Neural crest cell (in vitro differentiated cells): Measurements from ENCODE around the gene ARHGAP45. TPM values are rescaled to one million over a fixed set of nuclear protein-coding genes. Genes with fewer than 3 reads are reported as not detected.
A peak's percentile ranks its signal among the peaks of the same experiment; 100 is the strongest.

Source experiments
- DNase-seq: peaks from one replicate; pipeline ENCODE4 v3.0.0; 2021; ENCODE audit warnings: low read depth, mixed read lengths, low spot score
- H3K27ac Mint-ChIP-seq: one replicate; pipeline ENCODE4 v1.8.0; 2021; ENCODE audit warnings: mild to moderate bottlenecking, mixed read lengths; ENCODE audit not compliant: unreplicated experiment
- H3K27me3 Mint-ChIP-seq: 2 replicates; pipeline ENCODE4 v1.8.0; 2021; ENCODE audit warnings: low read depth, mild to moderate bottlenecking, mixed read lengths
- H3K36me3 Mint-ChIP-seq: 2 replicates; pipeline ENCODE4 v1.8.0; 2021; ENCODE audit warnings: low read depth, mild to moderate bottlenecking, mixed read lengths
- H3K4me1 Mint-ChIP-seq: 2 replicates; pipeline ENCODE4 v1.8.0; 2021; ENCODE audit warnings: mixed read lengths
- H3K4me3 Mint-ChIP-seq: one replicate; pipeline ENCODE4 v1.8.0; 2021; ENCODE audit warnings: mild to moderate bottlenecking, mixed read lengths
- H3K9me3 Mint-ChIP-seq: 2 replicates; pipeline ENCODE4 v1.8.0; 2021; ENCODE audit warnings: mixed read lengths
- CTCF ChIP-seq: fragments of 200-600 bp; sonication (generic); conservative IDR thresholded peaks from 2 replicates; pipeline ENCODE4 v1.5.0; 2021; ENCODE audit warnings: antibody characterized with exemption, mild to moderate bottlenecking
- total RNA-seq: library from RNA; stranded (reverse); gene quantifications from 2 replicates; pipeline ENCODE4 v1.2.1, GENCODE V29; 2021

ARHGAP45 gene
- total RNA-seq, 1 donor from 2014 or later = 1.6 TPM

- no peak for DNase-seq
These were observed 40.0 kb upstream of the ARHGAP45 start for GRCh38 chr19:1026783-1027649.

GRCh38 chr19:1027650-1028061 lies 39.3 kb upstream of the ARHGAP45 start:
- no peak for DNase-seq
- no peaks in the 10 kb centered on the region for H3K9me3 Mint-ChIP-seq
- TF ChIP-seq CTCF = no peak
- H3K4me3 Mint-ChIP-seq = peak overlapping the region; percentile 72
- peak overlapping the region; percentile 35 for H3K27ac Mint-ChIP-seq
- no peaks in the 10 kb centered on the region for H3K27me3 Mint-ChIP-seq
- H3K36me3 Mint-ChIP-seq = peaks cover 4% of the 10 kb centered on the region
- H3K4me1 Mint-ChIP-seq = peaks cover 9% of the 10 kb centered on the region

More at GRCh38 chr19:1026783-1027649, 40.0 kb upstream of the ARHGAP45 start:
- Mint-ChIP-seq H3K4me1 (peaks cover 9% of the 10 kb centered on the region), H3K36me3 (no peaks in the 10 kb centered on the region), H3K9me3 (no peaks in the 10 kb centered on the region), H3K27me3 (no peaks in the 10 kb centered on the region), H3K4me3 (peak overlapping the region; percentile 92), H3K27ac (peak overlapping the region; percentile 83)
- TF ChIP-seq CTCF = no peak

GRCh38 chr19:1028062-1028926 lies 38.7 kb upstream of the ARHGAP45 start:
- TF ChIP-seq CTCF = no peak
- Mint-ChIP-seq H3K27me3 (no peaks in the 10 kb centered on the region), H3K9me3 (no peaks in the 10 kb centered on the region), H3K36me3 (peaks cover 4% of the 10 kb centered on the region), H3K27ac (peak overlapping the region; percentile 35), H3K4me3 (peak overlapping the region; percentile 72), H3K4me1 (peaks cover 9% of the 10 kb centered on the region)
- no peak for DNase-seq

- H3K36me3 Mint-ChIP-seq = peaks cover 4% of the 10 kb centered on the region
- H3K4me1 Mint-ChIP-seq = peaks cover under 1% of the 10 kb centered on the region
- no peak overlapping the region for H3K27ac Mint-ChIP-seq
- no peaks in the 10 kb centered on the region for H3K9me3 Mint-ChIP-seq
- DNase-seq = no peak
- H3K27me3 Mint-ChIP-seq = no peaks in the 10 kb centered on the region
- H3K4me3 Mint-ChIP-seq = no peak overlapping the region
- TF ChIP-seq CTCF = no peak
These were observed 34.6 kb upstream of the ARHGAP45 start for GRCh38 chr19:1032264-1032867.

- H3K4me3 Mint-ChIP-seq = no peak overlapping the region
- no peaks in the 10 kb centered on the region for H3K9me3 Mint-ChIP-seq
- TF ChIP-seq CTCF = no peak
- no peak overlapping the region for H3K27ac Mint-ChIP-seq
- DNase-seq = no peak
- H3K27me3 Mint-ChIP-seq = no peaks in the 10 kb centered on the region
- H3K4me1 Mint-ChIP-seq = peaks cover 24% of the 10 kb centered on the region
- peaks cover 7% of the 10 kb centered on the region for H3K36me3 Mint-ChIP-seq
These were observed 30.9 kb upstream of the ARHGAP45 start for GRCh38 chr19:1035998-1036621.
